ENCODE measurements around the gene ATP5IF1. TPM values are rescaled to one million over a fixed set of nuclear protein-coding genes. Genes with fewer than 3 reads are reported as not detected.
A peak's percentile ranks its signal among the peaks of the same experiment; 100 is the strongest.

ATP5IF1 gene
- total and polyA plus RNA-seq, 10 of the 15 experiments (the other 5 are each of a cell fraction or from before 2014, with no cell fraction given), result 253 to 1,210 (median 418) TPM

- TF ChIP-seq NKRF (conservative IDR thresholded peaks at IDR 0.05) (peak; percentile 58; the same call in 1 of the 2 replicates), TAF1 (IDR thresholded peaks at IDR 0.05; ENCODE audit: borderline replicate concordance, low read depth, low read length) (no peak), RUNX3 (IDR thresholded peaks at IDR 0.05; ENCODE audit: low read length) (no peak), SMC3 (IDR thresholded peaks at IDR 0.05; ENCODE audit: borderline replicate concordance, low read length) (no peak), RB1 (IDR thresholded peaks at IDR 0.05; ENCODE audit: borderline replicate concordance) (no peak), POLR2AphosphoS5 (IDR thresholded peaks at IDR 0.05; ENCODE audit: low read length) (no peak), CHD4 (IDR thresholded peaks at IDR 0.05) (0 out of 2 replicates have a peak, but pooled peaks have one; percentile 79), RAD51 (IDR thresholded peaks at IDR 0.05) (no peak; the same call in 1 of the 2 replicates), ZNF217 (IDR thresholded peaks at IDR 0.05) (peak; percentile 96)
These were observed 35.6 kb upstream of the ATP5IF1 start (continued) for GRCh38 chr1:28200234-28200873.

- H3K9me3 ChIP-seq (replicated peaks; ENCODE audit: control insufficient read depth, insufficient read depth, low read length), result no peaks in the 10 kb centered on the region; the same call in 2 of the 3 replicates
- no peak overlapping the region for H3K27ac ChIP-seq (ENCODE audit: control insufficient read depth, insufficient read depth)
- H3K4me2 ChIP-seq (ENCODE audit: control insufficient read depth, insufficient read depth), result no peak overlapping the region
- H3K4me1 ChIP-seq (ENCODE audit: control insufficient read depth, insufficient read depth, low read length), result peaks cover 12% of the 10 kb centered on the region
- no peak overlapping the region for H3K4me3 ChIP-seq
- no peaks in the 10 kb centered on the region for H4K20me1 ChIP-seq (ENCODE audit: control insufficient read depth, insufficient read depth)
- no peaks in the 10 kb centered on the region for H3K27me3 ChIP-seq (replicated peaks in 1 of 2; ENCODE audit: control insufficient read depth in 2 of 2, insufficient read depth in 2 of 2, low read length in 1 of 2)
- ChIA-PET SMC1A (ENCODE audit: uncharacterized antibody, unreplicated experiment) (interaction anchor here (1.4 to 22.7 kb wide), 5 partner anchors 30 to 115 kb away, joined by 3 to 445 read pairs (median 10); partner anchors contain the start of genes EYA3 and PTAFR), POLR2A (interaction anchor here (0.6 to 1.4 kb wide), 4 partner anchors 28 to 114 kb away, joined by 3 to 6 read pairs (median 4); no protein-coding TSS in a partner anchor), CTCF (interaction anchor here (0.8 to 10.1 kb wide), 5 partner anchors 31 to 233 kb away, joined by 3 to 317 read pairs (median 5); partner anchors contain the start of gene EYA3), RAD21 (ENCODE audit: unreplicated experiment) (interaction anchor here (1.1 to 4.9 kb wide), 3 partner anchors 35 to 115 kb away, joined by 3 to 47 read pairs (median 4); partner anchors contain the start of gene EYA3)
- in situ Hi-C loops (cut with MboI) (loop anchor here (5.0 kb wide), 1 partner anchor 113 kb away; no protein-coding TSS in a partner anchor), intact Hi-C loops (cut with micrococcal nuclease; ENCODE audit: unreplicated experiment) (no loop called here)
- peaks cover 18 to 43% of the 10 kb centered on the region in 2 experiments for H3K36me3 ChIP-seq (ENCODE audit: control insufficient read depth in 2 of 2, insufficient read depth in 2 of 2, low read length in 1 of 2)
- BruUV-seq (replicated peaks), result no TSS peak
- H2AFZ ChIP-seq (ENCODE audit: control insufficient read depth, low read depth, low read length), result no peak overlapping the region
- WGBS (ENCODE audit: insufficient coverage, insufficient replicate concordance, low lambda C conversion rate, missing lambda C conversion rate), result 98% methylated on average over 4 of the region's 4 CpGs
- no peak overlapping the region for H3K9ac ChIP-seq (ENCODE audit: control insufficient read depth, insufficient read depth, low read length)
- H3K79me2 ChIP-seq (ENCODE audit: control insufficient read depth, insufficient read depth, low read length), result no peaks in the 10 kb centered on the region
- ATAC-seq (no peak), DNase-seq (ENCODE audit: low read depth, low spot score) (no peak), FAIRE-seq (no peak)
- no peak for TF ChIP-seq SREBF1 (IDR thresholded peaks at IDR 0.05; ENCODE audit: low read length)
- no peak for TF ChIP-seq ZBTB40 (IDR thresholded peaks at IDR 0.05; ENCODE audit: borderline replicate concordance)
- TF ChIP-seq ETV6 (conservative IDR thresholded peaks at IDR 0.05 in 1 of 2, IDR thresholded peaks at IDR 0.05 in 1 of 2; ENCODE audit: borderline replicate concordance in 1 of 2, low read depth in 1 of 2), result no peak
- no peak for TF ChIP-seq SMARCA5 (IDR thresholded peaks at IDR 0.05)
- TF ChIP-seq NFYB (IDR thresholded peaks at IDR 0.05; ENCODE audit: insufficient read depth, low read depth, low read length), result no peak
- no peak for TF ChIP-seq MLLT1 (IDR thresholded peaks at IDR 0.05)
These were observed 30.7 kb upstream of the ATP5IF1 start for GRCh38 chr1:28205243-28205642.
